Esophagus squamous epithelium (tissue), 5 donors: Measurements from ENCODE around the gene RNF10. TPM values are rescaled to one million over a fixed set of nuclear protein-coding genes. Genes with fewer than 3 reads are reported as not detected.
"Not testable (repeated sequence)": the region's sequence is repeated elsewhere in the genome, so short reads cannot be mapped to it uniquely, and the experiment has no call there.

Experiments used
- DNase-seq: peaks from one replicate; lab custom pipeline; 2025; lab: John Stamatoyannopoulos, UW
- H3K27ac ChIP-seq, 4 donors: fragments of 200-600 bp; sonication (generic); one replicate each; pipeline ENCODE4 v1.5.1; 2016 to 2019; ENCODE audit warnings: mild to moderate bottlenecking in 1 of 4
- H3K27me3 ChIP-seq, 4 donors: fragments of 200-600 bp; sonication (generic); 1 replicate in 3 of 4; 2 replicates in 1 of 4; pipeline versions ENCODE4 v1.5.1 to v1.6.0; 2017 to 2021; ENCODE audit warnings: antibody characterized with exemption in 1 of 4
- H3K36me3 ChIP-seq, 3 donors: fragments of 200-600 bp; sonication (generic); one replicate each; pipeline ENCODE4 v1.5.1; 2016 to 2019
- H3K4me1 ChIP-seq, 3 donors: fragments of 200-600 bp; sonication (generic); one replicate each; pipeline ENCODE4 v1.5.1; 2017 to 2019
- H3K4me3 ChIP-seq, 4 donors: fragments of 200-600 bp; sonication (generic); 1 replicate in 3 of 4; 2 replicates in 1 of 4; pipeline ENCODE4 v1.5.1; 2016 to 2019; ENCODE audit warnings: mild to moderate bottlenecking in 2 of 4, moderate library complexity in 1 of 4
- H3K9me3 ChIP-seq, 3 donors: fragments of 200-600 bp; sonication (generic); one replicate each; pipeline ENCODE4 v1.5.1; 2016 to 2019
- CTCF ChIP-seq, 6 experiments: fragments of 450-650 bp in 4 of 6; fragments of 200-600 bp in 2 of 6; sonication (generic) in 2 of 6; IDR thresholded peaks; one replicate each; pipeline ENCODE4 v1.5.1; 2016 to 2019; ENCODE audit warnings: antibody characterized with exemption in 6 of 6, mild to moderate bottlenecking in 4 of 6, moderate library complexity in 4 of 6
- POLR2A ChIP-seq, 4 donors: fragments of 450-650 bp; IDR thresholded peaks; one replicate each; pipeline ENCODE4 v1.6.1; 2017; ENCODE audit warnings: antibody characterized with exemption in 4 of 4, mild to moderate bottlenecking in 4 of 4, moderate library complexity in 3 of 4
- WGBS, 2 donors: methylation state at CpG; one replicate each; pipeline ENCODE4 v1.1.5; 2018; 5-methylcytosine and 5-hydroxymethylcytosine counted together
- intact Hi-C: fragments of 100-400 bp; cut with DNase I; formaldehyde crosslinking; loops from one replicate; pipeline ENCODE4 v1.15.0; 2022
- total RNA-seq, 4 donors: library from RNA; depleted of rRNA; stranded (reverse); fragments of >200 nt; gene quantifications; one replicate each; pipeline ENCODE4 v1.1.0, GENCODE V29; 2016
- donor health status: DM: yes; HTN: yes; CAD: no.

RNF10 gene
- total RNA-seq, 4 donors from 2014 or later = 93.9 to 163 (median 120) TPM

- Histone ChIP-seq H3K9me3 (no peaks in the 10 kb centered on the region), H3K4me1 (peaks cover 0 to 13% (median 0%) of the 10 kb centered on the region in 3 donors), H3K27ac (no peak overlapping the region), H3K4me3 (no peak overlapping the region), H3K36me3 (no peaks in the 10 kb centered on the region), H3K27me3 (peaks cover 0 to 7% (median 0%) of the 10 kb centered on the region in 4 donors)
- intact Hi-C loops = no loop called here
- no peak for DNase-seq
- TF ChIP-seq CTCF (IDR thresholded peaks at IDR 0.05) (no peak), POLR2A (IDR thresholded peaks at IDR 0.05) (no peak)
- WGBS, 2 donors = 84 to 90% methylated on average over 3 of the region's 3 CpGs
Measured at GRCh38 chr12:120596901-120597300, 62.7 kb downstream of the RNF10 start.

GRCh38 chr12:120597861-120598260 is 63.7 kb downstream of the RNF10 start:
- intact Hi-C loops = no loop called here
- no peak overlapping the region for H3K27ac ChIP-seq
- no peak for DNase-seq
- no peaks in the 10 kb centered on the region for H3K36me3 ChIP-seq
- H3K4me1 ChIP-seq = peaks cover 0 to 13% (median 0%) of the 10 kb centered on the region in 3 donors
- no peaks in the 10 kb centered on the region for H3K9me3 ChIP-seq
- TF ChIP-seq POLR2A (IDR thresholded peaks at IDR 0.05) (no peak), CTCF (IDR thresholded peaks at IDR 0.05) (no peak)
- no peak overlapping the region for H3K4me3 ChIP-seq
- 56 to 60% methylated on average over 3 of the region's 3 CpGs for WGBS, 2 donors
- H3K27me3 ChIP-seq = peaks cover 0 to 7% (median 0%) of the 10 kb centered on the region in 4 donors

DNA sequence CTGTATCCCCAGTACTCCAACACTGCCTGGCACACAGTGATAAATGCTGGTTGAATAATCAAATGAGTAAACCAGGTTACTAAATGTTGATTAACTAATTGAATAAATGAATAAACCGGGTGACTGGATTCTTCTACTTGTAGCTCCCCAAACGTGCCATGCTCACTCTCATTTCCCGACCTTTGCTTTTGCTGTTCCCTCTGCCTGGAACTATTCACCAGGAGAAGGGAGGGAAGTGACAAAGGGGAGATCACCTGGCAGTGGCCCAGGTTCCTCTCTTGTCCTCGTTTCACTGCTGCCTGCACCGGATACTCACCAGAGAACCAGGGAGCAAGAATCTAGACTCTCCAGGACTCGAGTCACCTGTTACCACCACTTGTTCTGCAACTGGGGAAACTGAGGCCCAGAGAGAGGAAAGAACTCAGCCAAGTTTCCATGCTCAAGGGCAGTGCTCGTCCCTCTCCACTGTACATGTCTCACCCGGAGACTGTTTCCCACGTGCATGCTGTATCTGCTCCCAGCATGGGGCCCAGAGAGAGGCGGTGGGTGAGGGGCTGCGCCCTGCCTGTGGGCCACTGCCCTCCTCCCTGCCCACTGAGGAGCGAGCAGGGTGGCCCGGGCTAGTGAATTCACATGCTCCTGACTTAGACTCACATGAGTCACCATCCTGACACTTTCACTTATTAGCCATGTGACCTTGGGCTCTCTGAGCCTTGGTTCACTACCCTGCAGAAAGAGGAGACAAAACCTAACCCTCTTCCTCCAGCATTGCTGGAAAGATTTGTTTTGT is 64.7 kb downstream of the RNF10 start:
- TF ChIP-seq CTCF (IDR thresholded peaks at IDR 0.05) (no peak), POLR2A (IDR thresholded peaks at IDR 0.05) (no peak)
- no peak for DNase-seq
- Histone ChIP-seq H3K4me1 (peaks cover 0 to 13% (median 0%) of the 10 kb centered on the region in 3 donors), H3K4me3 (no peak overlapping the region), H3K27me3 (peaks cover 0 to 7% (median 0%) of the 10 kb centered on the region in 4 donors), H3K9me3 (no peaks in the 10 kb centered on the region), H3K36me3 (no peaks in the 10 kb centered on the region), H3K27ac (no peak overlapping the region)
- 39% methylated on average over 7 to 9 of the region's 13 CpGs for WGBS, 2 donors
- intact Hi-C loops = no loop called here

DNA sequence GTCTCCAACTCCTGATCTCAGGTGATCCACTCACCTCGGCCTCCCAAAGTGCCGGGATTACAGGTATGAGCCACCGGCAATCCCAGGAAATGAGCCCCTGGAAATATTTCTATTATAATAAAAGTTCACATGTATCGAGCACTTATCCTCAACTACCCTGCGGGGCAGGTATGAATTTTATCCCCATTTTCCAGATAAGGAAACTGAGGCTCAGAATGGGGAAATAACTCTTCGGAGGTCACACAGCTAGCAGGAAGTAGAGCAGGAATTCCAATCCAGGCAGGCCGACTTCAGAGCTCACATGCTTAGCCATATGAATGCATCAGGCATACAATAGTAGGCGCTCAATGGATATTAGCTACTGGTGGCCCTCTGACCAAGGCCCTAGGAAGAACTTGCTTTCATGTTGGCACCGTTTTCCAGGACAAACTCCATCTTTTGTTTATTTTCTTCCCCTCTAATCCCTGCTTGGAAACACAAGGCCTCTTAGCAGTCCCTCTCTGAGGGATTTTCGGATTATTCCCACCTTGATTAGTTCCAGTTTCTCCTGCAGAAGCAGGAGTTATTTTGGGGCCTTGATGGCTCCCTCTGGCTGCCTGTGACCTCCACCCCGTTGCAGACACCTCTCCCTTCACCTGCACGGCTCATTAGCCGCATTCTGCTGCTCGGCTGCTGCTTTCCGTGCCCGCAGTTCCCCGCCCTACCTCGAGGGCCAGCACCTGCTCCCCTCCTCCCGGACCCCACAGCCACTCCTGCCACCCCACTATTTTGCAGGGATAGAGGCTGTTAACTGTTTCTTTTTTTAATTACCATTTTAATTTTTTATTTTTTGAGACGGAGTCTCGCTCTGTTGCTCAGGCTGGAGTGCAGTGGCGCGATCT is 65.8 kb downstream of the RNF10 start:
- intact Hi-C loops = no loop called here
- 63 to 75% methylated on average over 21 to 23 of the region's 23 CpGs for WGBS, 2 donors
- H3K36me3 ChIP-seq = no peaks in the 10 kb centered on the region
- H3K4me3 ChIP-seq = no peak overlapping the region
- no peak for DNase-seq
- TF ChIP-seq POLR2A (IDR thresholded peaks at IDR 0.05) (no peak), CTCF (IDR thresholded peaks at IDR 0.05) (no peak)
- peaks cover 0 to 7% (median 0%) of the 10 kb centered on the region in 4 donors for H3K27me3 ChIP-seq
- no peak overlapping the region for H3K27ac ChIP-seq
- H3K4me1 ChIP-seq = peaks cover 0 to 13% (median 0%) of the 10 kb centered on the region in 3 donors
- H3K9me3 ChIP-seq = no peaks in the 10 kb centered on the region

DNA sequence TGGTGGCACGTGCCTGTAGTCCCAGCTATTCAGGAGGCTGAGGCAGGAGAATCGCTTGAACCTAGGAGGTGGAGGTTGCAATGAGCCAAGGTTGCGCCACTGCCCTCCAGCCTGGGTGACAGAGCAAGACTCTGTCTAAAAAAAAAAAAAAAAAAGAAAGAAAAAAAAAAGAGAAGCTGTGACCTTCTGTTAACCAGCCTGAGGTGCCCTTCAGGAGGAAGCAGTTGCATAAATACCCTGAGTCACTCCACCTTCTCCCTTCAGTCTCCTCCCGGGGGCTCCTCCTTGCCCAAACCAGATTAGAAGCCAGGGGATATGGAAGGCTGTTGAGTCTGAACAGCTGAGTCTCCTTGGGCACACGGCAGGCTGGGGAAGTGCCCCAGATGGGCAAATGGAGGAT is 68.3 kb downstream of the RNF10 start:
- H3K4me3 ChIP-seq, H3K9me3 ChIP-seq, H3K36me3 ChIP-seq, intact Hi-C loops, H3K27me3 ChIP-seq, H3K27ac ChIP-seq, DNase-seq: not testable (repeated sequence)
- WGBS, 2 donors = 41 to 46% methylated on average over 5 of the region's 5 CpGs
- peaks cover 0 to 13% (median 0%) of the 10 kb centered on the region in 3 donors for H3K4me1 ChIP-seq
